OCI-M2 (cell line): ENCODE data around the gene SEC24D.

Experiments used
- DNase-seq: peaks from one replicate; lab custom pipeline; 2025; ENCODE audit not compliant: unreplicated experiment; lab: John Stamatoyannopoulos, UW

SEC24D gene

GRCh38 chr4:118774989-118775388, 60.9 kb downstream of the SEC24D start:
- no peak for DNase-seq

- DNase-seq, result no peak
These were observed 61.6 kb downstream of the SEC24D start for GRCh38 chr4:118774321-118774720.

GRCh38 chr4:118773429-118773792, 62.5 kb downstream of the SEC24D start:
- no peak for DNase-seq

- no peak for DNase-seq
These were observed 63.0 kb downstream of the SEC24D start for GRCh38 chr4:118772767-118773428.

GRCh38 chr4:118772081-118772766, 63.7 kb downstream of the SEC24D start:
- peak; percentile 3 for DNase-seq

- no peak for DNase-seq
These were observed 65.2 kb downstream of the SEC24D start for GRCh38 chr4:118770741-118771187.

GRCh38 chr4:118769161-118769560, 66.8 kb downstream of the SEC24D start:
- DNase-seq, result no peak

- no peak for DNase-seq
These were observed 68.8 kb downstream of the SEC24D start for GRCh38 chr4:118767109-118767508.

- DNase-seq, result no peak
These were observed 70.5 kb downstream of the SEC24D start for GRCh38 chr4:118765399-118765798.

- no peak for DNase-seq
These were observed 73.0 kb downstream of the SEC24D start for GRCh38 chr4:118762730-118763477.

- DNase-seq, result no peak
These were observed 73.8 kb downstream of the SEC24D start for GRCh38 chr4:118762155-118762554.

GRCh38 chr4:118761397-118762016, 74.4 kb downstream of the SEC24D start:
- DNase-seq, result no peak

GRCh38 chr4:118760493-118760892, 75.4 kb downstream of the SEC24D start:
- DNase-seq, result no peak

- no peak for DNase-seq
These were observed 75.8 kb downstream of the SEC24D start for GRCh38 chr4:118760092-118760491.

GRCh38 chr4:118759481-118759880, 76.4 kb downstream of the SEC24D start:
- DNase-seq, result no peak

GRCh38 chr4:118758293-118758692, 77.6 kb downstream of the SEC24D start:
- DNase-seq, result no peak

- no peak for DNase-seq
These were observed 78.1 kb downstream of the SEC24D start for GRCh38 chr4:118757761-118758251.

GRCh38 chr4:118756958-118757357, 79.0 kb downstream of the SEC24D start:
- no peak for DNase-seq

GRCh38 chr4:118756429-118756828, 79.5 kb downstream of the SEC24D start:
- no peak for DNase-seq

GRCh38 chr4:118755438-118756226, 80.3 kb downstream of the SEC24D start:
- no peak for DNase-seq

- no peak for DNase-seq
These were observed 81.0 kb downstream of the SEC24D start for GRCh38 chr4:118754890-118755289.
